Panc1 (cell line): ENCODE data around the gene METTL9.

Experiments used
- CTCF ChIP-seq: fragments of 450-650 bp; IDR thresholded peaks from 2 replicates; pipeline ENCODE4 v1.5.1; 2017; ENCODE audit warnings: mild to moderate bottlenecking
- POLR2AphosphoS5 ChIP-seq: IDR thresholded peaks from 2 replicates; pipeline ENCODE4 v1.6.1; 2012; ENCODE audit warnings: mild to moderate bottlenecking, low read depth, low read length, moderate library complexity
- SIN3A ChIP-seq: IDR thresholded peaks from 2 replicates; pipeline ENCODE4 v1.6.1; 2012; ENCODE audit warnings: low read depth, mild to moderate bottlenecking, low read length, moderate library complexity, borderline replicate concordance; ENCODE audit not compliant: insufficient read depth
- TCF7L2 ChIP-seq: IDR thresholded peaks from 2 replicates; pipeline ENCODE4 v1.6.1; 2011; ENCODE audit warnings: mild to moderate bottlenecking, low read depth, low read length, inconsistent platforms
- TF ChIP-seq, protein P1 (sequence below), 2 experiments: IDR thresholded peaks; 2 replicates each; pipeline ENCODE4 v1.6.1; 2011 to 2012; ENCODE audit warnings: low read depth in 2 of 2, control low read depth in 1 of 2, low read length in 1 of 2, mild to moderate bottlenecking in 1 of 2, moderate library complexity in 1 of 2; ENCODE audit not compliant: insufficient read depth in 1 of 2

- TF ChIP-seq CTCF (no peak), TCF7L2 (no peak), SIN3A (no peak), POLR2AphosphoS5 (no peak)
- TF ChIP-seq, protein P1, sequence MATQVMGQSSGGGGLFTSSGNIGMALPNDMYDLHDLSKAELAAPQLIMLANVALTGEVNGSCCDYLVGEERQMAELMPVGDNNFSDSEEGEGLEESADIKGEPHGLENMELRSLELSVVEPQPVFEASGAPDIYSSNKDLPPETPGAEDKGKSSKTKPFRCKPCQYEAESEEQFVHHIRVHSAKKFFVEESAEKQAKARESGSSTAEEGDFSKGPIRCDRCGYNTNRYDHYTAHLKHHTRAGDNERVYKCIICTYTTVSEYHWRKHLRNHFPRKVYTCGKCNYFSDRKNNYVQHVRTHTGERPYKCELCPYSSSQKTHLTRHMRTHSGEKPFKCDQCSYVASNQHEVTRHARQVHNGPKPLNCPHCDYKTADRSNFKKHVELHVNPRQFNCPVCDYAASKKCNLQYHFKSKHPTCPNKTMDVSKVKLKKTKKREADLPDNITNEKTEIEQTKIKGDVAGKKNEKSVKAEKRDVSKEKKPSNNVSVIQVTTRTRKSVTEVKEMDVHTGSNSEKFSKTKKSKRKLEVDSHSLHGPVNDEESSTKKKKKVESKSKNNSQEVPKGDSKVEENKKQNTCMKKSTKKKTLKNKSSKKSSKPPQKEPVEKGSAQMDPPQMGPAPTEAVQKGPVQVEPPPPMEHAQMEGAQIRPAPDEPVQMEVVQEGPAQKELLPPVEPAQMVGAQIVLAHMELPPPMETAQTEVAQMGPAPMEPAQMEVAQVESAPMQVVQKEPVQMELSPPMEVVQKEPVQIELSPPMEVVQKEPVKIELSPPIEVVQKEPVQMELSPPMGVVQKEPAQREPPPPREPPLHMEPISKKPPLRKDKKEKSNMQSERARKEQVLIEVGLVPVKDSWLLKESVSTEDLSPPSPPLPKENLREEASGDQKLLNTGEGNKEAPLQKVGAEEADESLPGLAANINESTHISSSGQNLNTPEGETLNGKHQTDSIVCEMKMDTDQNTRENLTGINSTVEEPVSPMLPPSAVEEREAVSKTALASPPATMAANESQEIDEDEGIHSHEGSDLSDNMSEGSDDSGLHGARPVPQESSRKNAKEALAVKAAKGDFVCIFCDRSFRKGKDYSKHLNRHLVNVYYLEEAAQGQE (IDR thresholded peaks at IDR 0.05; ENCODE audit: insufficient read depth in 1 of 2, low read depth in 2 of 2, low read length in 1 of 2), result no peak
These were observed 35.7 kb upstream of the METTL9 start for GRCh38 chr16:21563676-21564075.
